Stimulated activated CD8-positive, alpha-beta memory T cell treated with anti-CD3 and anti-CD28 coated beads, Interleukin-2, amount 100 ng/mL, for 1 hour (primary cell): ENCODE results near the gene LRP1B.

Source experiments
- DNase-seq, 2 donors: peaks; one replicate each; pipeline ENCODE4 v3.0.0-alpha.2; 2020; ENCODE audit warnings: low read depth in 2 of 2

LRP1B gene

GRCh38 chr2:142041996-142042395 lies 88.8 kb downstream of the LRP1B start:
- DNase-seq: no peak

- DNase-seq: no peak
These were observed 89.7 kb downstream of the LRP1B start for GRCh38 chr2:142041105-142041504.

GRCh38 chr2:142040556-142040955 lies 90.3 kb downstream of the LRP1B start:
- DNase-seq: no peak

- no peak for DNase-seq
These were observed 92.0 kb downstream of the LRP1B start for GRCh38 chr2:142038826-142039225.

- DNase-seq: no peak
These were observed 93.1 kb downstream of the LRP1B start for GRCh38 chr2:142037744-142038143.

- DNase-seq: no peak
These were observed 93.8 kb downstream of the LRP1B start for GRCh38 chr2:142037066-142037465.

- no peak for DNase-seq
These were observed 97.4 kb downstream of the LRP1B start for GRCh38 chr2:142033393-142033792.

GRCh38 chr2:142031656-142032055 lies 99.2 kb downstream of the LRP1B start:
- DNase-seq: no peak

GRCh38 chr2:142030735-142031134 lies 100.1 kb downstream of the LRP1B start:
- DNase-seq: no peak

GRCh38 chr2:142029974-142030373 lies 100.8 kb downstream of the LRP1B start:
- no peak for DNase-seq

GRCh38 chr2:142025394-142025793 lies 105.4 kb downstream of the LRP1B start:
- no peak for DNase-seq

- no peak for DNase-seq
These were observed 110.4 kb downstream of the LRP1B start for GRCh38 chr2:142020368-142020767.

- no peak for DNase-seq
These were observed 116.3 kb downstream of the LRP1B start for GRCh38 chr2:142014536-142014935.

- no peak for DNase-seq
These were observed 118.0 kb downstream of the LRP1B start for GRCh38 chr2:142012797-142013196.

- DNase-seq: no peak
These were observed 120.1 kb downstream of the LRP1B start for GRCh38 chr2:142010477-142011270.

- DNase-seq: no peak
These were observed 122.6 kb downstream of the LRP1B start for GRCh38 chr2:142008135-142008744.

- DNase-seq: no peak
These were observed 136.8 kb downstream of the LRP1B start for GRCh38 chr2:141994066-141994465.

- DNase-seq: no peak
These were observed 138.1 kb downstream of the LRP1B start for GRCh38 chr2:141992695-141993094.

GRCh38 chr2:141968433-141968832 lies 162.4 kb downstream of the LRP1B start:
- no peak for DNase-seq

- DNase-seq: no peak
These were observed 162.8 kb downstream of the LRP1B start for GRCh38 chr2:141967980-141968379.

- no peak for DNase-seq
These were observed 163.3 kb downstream of the LRP1B start for GRCh38 chr2:141967503-141967902.

GRCh38 chr2:141959941-141960340 lies 170.9 kb downstream of the LRP1B start:
- DNase-seq: no peak

- no peak for DNase-seq
These were observed 171.8 kb downstream of the LRP1B start for GRCh38 chr2:141959016-141959415.
